GM18526 (cell line): ENCODE results near the gene HS3ST1.

Experiments
- POLR2A ChIP-seq: IDR thresholded peaks from 3 replicates; pipeline ENCODE4 v1.6.1; 2011; ENCODE audit not compliant: insufficient read length; ENCODE audit errors: extremely low read depth

The HS3ST1 gene

GRCh38 chr4:11428231-11428898 is at the start of gene HS3ST1:
Gene HS3ST1 (minus strand): TSS chr4:11428894. CDS start chr4:11400005, 28,889 bp downstream.
- TF ChIP-seq POLR2A: no peak

GRCh38 chr4:11475871-11476270 is 47.2 kb upstream of the HS3ST1 start:
- TF ChIP-seq POLR2A: no peak

DNA sequence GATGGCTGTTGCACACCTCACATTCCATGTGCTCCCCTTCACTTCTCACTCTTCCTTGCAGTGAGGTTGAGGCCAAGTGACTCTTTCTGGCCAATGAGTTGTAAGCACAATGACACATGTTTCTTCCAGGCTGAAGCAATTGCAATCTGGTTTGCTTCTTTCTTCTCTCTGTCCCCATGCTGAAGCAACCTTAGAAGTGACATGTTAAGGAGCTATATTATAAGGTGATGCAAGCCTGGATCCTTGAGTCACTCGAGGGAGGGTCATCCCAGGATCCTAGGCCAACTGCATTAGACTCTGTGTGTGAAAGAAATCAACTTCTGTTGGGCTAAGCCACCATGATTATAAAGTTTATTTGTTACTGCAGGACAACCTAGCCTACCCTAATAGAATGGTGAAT is 45.5 kb upstream of the HS3ST1 start:
- TF ChIP-seq POLR2A: no peak

DNA sequence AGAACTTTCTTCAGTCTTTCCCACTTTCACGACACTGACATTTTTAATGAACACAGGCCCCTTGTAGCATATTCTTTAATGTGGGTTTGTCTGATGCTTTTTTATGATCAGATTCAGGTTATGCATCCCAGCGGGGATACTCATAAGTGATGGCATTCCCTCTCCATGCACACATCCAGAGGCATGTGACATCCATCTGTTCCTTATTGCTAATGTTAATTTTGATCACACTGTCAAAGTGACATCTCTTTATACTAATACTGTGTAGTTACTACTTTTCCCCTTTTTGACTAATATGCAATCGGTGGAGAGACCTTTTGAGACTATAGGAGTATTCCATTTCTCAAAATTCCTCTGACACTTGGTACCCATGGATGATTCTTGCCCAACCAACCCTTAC is 43.8 kb upstream of the HS3ST1 start:
- no peak for TF ChIP-seq POLR2A

DNA sequence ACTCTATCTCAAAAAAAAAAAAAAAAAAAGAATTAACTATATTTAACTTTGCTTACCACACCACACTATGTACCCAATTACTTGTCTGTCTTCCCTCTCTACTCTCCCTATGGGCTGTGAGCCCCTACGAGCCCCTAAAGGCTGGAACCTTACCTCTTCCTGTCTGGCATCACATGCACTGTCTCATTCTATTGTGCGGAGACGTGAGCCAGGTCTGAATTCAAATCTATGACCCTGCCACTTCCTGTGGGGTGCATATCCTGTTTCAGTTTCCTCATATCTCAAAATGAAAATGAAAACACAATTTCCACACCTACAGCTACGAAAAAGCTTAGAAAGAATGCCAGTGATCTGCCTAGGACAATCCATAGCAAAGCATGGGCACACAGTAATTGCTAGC is 42.9 kb upstream of the HS3ST1 start:
- TF ChIP-seq POLR2A: no peak

- no peak for TF ChIP-seq POLR2A
Observed at GRCh38 chr4:11471046-11471441, 42.4 kb upstream of the HS3ST1 start.

- TF ChIP-seq POLR2A: no peak
Observed at GRCh38 chr4:11470438-11471045, 41.8 kb upstream of the HS3ST1 start.

GRCh38 chr4:11469650-11470437 is 41.1 kb upstream of the HS3ST1 start:
- TF ChIP-seq POLR2A: no peak

- no peak for TF ChIP-seq POLR2A
Observed at GRCh38 chr4:11468901-11469300, 40.2 kb upstream of the HS3ST1 start.

DNA sequence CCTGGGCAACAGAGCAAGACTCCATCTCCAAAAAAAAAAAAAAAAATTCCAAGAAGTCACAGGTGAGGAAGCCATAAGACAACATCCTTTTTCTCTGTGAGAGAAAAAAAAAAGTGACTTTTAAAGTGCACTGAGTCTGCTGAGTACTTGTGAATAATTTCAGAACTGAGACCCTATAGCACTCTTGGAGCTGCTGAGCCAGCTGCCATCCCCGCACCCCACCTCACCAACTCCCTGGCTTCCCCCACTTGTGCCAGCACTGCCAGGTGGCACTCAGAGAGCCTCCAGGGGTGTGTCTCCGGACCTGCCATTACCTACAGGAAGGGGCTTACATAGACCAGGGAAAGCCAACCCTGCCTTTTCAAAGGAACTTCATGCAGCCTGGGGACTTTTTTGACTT is 39.2 kb upstream of the HS3ST1 start:
- TF ChIP-seq POLR2A: no peak

DNA sequence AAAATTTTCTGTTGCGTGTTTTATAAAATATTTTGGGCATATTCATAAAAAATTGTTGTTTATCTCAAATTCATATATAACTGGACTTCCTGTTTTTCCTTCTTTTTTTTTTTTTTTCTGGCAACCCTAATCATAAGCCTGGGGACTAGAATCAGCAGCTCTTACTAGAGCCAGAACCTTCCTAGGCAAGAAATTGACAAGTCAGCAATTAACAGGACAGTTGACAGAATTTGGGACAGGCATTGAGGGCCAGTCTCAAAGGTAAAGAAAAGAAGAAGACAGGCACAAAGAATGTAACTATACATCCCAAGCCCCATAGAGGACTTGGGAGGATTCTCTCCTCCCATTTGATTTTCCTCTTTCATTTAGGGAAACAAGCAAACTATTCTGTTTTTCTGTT is 35.0 kb upstream of the HS3ST1 start:
- TF ChIP-seq POLR2A: no peak

DNA sequence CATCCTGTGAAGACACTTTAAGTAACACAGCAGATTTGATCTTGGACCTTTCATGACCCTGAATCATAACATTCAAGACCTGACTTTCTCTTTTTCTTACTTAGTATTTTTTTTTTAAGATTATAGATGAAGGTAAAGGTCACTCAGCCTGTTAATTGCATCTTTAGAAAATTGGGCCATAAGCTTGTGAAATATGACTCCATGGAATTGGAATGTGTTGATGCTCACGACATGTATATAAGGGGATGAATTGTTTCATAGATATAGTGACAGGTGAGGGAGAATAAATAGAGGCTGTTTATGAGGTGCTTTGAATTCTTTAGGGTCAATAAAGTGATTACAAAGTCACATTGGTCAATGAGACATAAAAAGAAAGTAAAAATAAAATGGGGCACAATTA is 27.7 kb upstream of the HS3ST1 start:
- no peak for TF ChIP-seq POLR2A

DNA sequence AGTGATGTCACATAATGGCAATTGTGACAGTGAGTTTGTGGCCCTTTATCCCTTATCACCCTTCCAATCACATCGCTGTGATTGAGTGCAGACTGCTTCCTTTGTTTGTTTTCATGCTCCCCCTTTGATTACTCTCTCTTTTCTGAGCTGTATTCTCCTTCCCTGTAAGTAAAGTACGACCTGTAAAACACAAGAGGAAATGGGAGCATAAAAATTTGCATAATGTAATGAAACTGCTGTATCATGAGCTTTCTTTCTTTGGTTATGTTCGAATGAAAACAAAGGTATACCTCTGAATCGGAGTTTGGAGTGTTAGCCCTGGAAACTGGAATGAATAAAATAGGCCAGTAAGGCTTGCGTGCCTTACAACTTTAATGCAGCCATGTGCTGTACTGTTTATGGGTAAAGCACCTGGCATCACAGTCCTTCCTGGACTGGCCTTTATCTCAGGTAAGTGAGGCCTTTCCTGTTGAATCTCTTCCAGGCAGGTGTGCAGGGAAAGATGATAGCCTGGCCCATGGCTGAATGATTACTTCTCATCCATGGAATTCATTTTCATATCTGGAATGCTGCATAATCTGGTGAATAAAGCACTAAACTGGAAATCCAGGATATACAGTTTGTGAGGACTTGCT is 26.6 kb upstream of the HS3ST1 start:
- TF ChIP-seq POLR2A: no peak

DNA sequence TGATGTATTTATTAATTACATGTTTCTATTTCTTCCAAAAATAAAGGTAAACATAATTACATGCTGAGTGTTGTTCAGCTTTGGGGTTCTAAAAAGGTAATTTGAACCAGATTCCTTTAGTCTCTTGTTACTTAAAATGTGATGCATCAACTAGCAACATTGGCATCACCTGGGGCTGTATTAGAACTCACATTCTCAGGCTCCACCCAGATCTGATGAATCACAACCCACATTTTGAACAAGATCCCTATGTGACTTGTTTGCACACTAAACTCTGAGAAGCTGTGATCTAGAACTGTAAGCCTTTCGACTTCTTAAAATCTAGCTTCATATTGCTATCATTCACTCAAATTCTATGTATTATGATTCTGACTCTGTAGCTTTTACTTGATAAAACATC is 23.0 kb upstream of the HS3ST1 start:
- no peak for TF ChIP-seq POLR2A

- no peak for TF ChIP-seq POLR2A
Observed at GRCh38 chr4:11446155-11446811, 17.6 kb upstream of the HS3ST1 start.
